Middle frontal gyrus (tissue), 1 donor: ENCODE results near the gene ZBTB3.
"Not testable (repeated sequence)": the region's sequence is repeated elsewhere in the genome, so short reads cannot be mapped to it uniquely, and the experiment has no call there.

Experiments
- DNase-seq: peaks from one replicate; pipeline ENCODE4 v3.0.0-alpha.2; 2015; ENCODE audit warnings: low spot score; ENCODE audit errors: extremely low spot score

Gene ZBTB3

DNA sequence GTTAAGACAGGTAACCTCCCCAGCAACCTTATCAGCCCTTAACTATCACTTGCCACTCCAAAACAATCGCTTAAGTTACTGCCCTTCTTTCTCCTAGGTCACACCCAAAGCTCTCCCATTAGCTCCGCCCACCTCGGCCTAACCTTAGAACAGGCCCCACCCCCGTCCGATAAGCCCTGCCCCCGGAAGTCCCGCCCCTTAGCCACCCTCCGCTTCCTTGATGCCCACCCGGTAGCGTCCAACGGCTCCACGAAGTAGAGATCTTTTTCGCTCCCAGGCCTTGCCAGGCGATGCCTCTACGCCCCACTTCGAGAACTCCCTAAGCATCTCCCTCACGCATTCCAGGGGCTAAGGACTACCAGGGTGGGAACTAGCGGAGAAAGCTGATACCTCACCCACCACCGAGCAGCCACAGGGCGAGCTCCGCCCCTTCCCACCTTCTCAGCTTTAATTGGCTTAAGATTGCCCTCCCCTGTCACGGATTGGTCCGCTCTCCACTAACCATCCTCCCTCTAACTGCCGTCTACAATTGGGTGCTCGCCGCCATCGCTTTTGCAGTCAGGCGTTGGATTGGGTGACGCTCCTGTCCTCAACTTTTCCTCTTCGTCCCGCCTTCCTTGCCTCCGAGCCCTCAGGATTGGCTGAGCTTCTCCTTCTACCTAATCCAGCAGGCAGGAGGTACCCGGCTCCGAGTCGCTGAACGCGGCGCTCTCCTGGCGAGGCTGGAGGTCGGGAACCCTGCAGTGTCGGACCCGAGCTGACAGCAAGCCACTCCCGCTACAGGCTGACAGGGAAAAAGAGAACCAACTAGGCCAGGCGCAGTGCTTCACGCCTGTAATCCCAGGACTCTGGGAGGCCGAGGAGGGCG lies at the start of gene ZBTB3:
Gene ZBTB3, minus strand, starts transcription at position 425 of the 868 bp plus-strand sequence. CDS start 496 bp downstream, outside the sequence.
- peak; percentile 95 for DNase-seq

DNA sequence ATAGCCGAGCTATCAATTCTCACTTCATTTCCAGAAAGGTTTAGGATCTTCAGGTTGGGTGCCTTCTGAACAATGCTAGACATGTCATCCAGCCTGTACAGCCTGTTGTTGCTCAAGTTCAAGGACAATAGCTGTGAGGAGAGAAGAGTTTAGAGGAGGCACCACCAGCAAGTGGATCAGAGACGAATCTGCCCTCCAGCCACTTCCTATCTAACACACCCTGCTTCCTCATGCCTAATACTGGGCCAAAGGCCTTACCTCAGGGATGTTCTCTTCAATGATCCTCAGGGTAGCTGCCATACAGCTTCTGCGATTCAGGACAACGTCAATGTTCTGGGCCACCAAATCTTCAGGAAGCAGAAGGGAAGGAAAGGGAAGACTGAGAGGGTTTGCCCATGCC lies 47.1 kb upstream of the ZBTB3 start:
- DNase-seq, result no peak

DNA sequence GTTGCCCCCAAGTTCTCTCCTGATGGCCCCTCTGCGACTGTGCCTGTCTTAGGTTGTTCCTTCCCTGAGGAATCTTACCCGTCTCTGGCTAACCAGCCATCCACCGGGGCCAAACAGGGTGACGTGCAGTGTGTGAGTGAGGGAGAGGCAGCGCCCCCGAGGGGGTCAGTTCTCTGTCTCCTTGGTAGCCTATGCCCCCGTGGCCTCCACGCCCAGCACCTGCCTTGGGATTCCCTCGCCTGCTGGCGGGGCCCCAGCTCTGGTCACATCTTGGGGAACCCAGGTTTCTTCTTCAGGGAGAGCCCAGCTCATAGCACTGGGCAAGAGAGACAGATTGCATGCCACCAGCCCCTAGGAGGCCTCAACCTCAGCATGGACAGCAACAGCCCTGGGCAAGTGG lies 45.5 kb upstream of the ZBTB3 start:
- DNase-seq, result no peak

DNA sequence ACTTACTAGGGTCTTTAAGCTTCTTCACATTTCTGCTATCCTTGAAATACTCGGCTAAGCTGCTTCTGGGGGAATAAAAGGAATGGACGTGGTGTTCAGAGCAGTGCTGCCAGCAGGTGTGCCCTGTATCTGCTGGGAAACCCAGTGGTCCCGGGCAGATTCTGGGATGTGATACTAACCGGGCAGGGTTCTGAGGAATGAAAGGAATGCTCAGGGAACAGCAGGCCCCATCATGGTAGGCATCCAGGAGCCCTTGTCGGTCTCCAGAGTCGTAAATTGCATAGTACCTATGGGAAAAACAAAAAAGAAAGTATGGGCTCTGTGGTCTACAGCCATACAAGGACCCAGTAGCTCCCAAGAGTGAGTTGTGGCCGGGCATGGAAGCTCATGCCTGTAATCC lies 42.3 kb upstream of the ZBTB3 start:
- no peak for DNase-seq

DNA sequence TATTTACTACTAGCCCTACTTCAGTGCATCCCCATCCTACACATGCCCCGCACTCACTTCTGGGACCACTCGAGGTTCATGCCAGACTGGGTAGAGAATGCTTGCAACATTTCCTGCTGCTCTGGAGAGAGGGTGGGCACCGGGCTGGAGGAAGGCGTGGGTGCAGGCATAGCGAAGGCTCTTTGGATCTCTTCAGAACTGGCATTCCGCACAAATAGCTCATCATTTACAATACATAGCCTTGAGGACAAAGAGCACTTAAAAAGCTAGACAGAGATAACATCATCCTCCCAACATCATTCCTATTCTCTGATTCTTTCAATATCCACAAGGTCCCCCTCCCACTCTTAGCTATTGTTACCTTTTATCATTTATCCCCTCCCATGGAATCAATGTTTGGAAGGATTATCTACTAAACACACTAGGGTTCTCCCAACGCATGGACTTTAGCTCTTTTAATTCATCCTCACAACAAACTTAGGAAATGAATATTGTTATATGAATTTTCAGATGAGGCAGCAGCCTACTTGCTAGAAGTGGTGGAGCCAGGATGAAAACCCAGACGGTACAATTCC lies 40.3 kb upstream of the ZBTB3 start:
- DNase-seq, result no peak

DNA sequence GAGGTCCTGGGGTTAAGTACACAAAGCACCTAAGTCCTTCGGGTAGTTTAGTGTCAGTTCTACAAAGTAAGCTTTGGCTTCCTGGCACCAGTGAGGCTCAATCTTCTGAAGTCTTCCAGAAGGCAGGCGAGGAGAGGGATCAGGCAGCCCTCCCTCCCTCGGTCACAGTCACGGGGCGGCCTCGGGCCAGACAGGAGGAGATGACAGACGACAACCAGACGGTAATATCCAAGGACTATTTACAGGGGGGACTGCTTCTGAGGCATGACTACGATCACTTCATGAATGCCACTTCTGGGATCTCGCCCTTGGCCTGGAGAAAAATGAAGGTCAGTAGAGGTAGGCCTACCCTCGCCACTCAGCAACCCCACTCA lies 38.2 kb upstream of the ZBTB3 start:
- no peak for DNase-seq

DNA sequence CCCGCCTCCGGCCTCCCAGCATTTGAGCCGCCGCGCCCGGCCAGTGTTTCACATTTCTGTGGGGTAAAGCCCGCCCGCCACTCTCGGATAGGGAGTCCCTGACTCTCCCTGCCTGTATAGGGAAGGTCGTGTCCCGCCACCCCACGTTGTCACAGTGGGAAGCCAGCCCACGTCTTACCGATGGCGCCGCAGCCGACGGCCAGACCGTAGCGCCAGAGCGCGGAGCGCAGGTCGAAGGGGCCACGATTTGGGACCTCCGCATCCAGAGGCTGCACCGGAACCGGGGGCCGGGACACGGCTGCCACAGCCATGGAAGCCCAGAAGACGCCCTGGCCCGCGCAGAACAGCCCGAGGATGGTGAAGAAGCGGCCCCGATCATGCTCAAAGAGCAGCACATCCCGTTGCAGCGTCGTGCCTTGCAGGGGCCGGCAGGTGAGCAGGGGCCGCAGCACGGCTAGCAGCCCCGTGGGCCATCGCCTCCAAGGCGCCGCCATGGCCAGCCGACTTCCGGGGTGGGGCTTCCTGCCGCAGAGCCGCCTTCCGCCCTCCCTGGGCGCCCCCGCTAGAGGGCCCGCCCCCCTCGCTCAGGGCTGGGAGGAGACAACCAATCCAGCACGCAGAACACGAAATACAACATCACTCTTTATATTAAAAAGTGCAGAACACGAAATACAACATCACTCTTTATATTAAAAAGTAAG lies 37.7 kb upstream of the ZBTB3 start, which contains the start of gene TMEM223:
Gene TMEM223, minus strand, starts transcription at position 506 of the 701 bp plus-strand sequence. Its CDS starts 12 bp downstream, at position 494.
- DNase-seq, result peak; percentile 79

DNA sequence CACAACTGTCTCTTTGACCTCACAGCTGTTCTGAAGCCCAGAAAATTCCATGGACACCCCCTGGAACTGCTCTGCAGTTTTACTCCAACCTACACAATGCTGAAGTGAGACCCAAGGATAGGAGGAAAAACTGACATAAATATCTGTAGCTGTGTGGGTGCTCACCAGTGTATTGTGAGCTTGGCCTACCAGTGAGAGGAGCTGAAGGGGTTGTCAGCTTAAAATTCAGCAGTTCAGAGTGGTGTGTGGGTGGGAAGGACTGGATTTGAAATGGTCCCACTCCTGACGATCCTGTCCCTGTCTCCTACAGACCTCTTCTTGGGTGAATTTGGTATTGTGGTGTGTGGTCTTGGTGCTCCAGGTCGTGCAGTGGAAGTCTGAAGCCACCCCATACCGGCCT lies 35.6 kb upstream of the ZBTB3 start:
- DNase-seq, result no peak

DNA sequence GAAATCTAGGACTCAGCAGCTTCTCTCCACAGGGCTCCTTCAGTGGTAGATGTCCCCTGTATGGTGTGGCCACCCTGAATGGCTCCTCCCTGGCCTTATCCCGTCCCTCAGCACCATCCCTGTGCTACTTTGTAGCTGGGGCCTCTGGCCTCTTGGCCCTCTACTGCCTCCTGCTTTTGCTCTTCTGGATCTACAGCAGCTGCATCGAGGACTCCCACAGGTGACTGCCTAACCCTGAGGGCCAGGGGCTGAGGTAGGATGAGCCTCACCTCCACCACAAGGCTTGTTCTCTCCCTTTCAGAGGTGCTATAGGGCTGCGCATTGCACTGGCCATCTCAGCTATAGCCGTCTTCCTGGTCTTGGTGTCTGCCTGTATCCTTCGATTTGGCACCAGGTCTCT lies 35.0 kb upstream of the ZBTB3 start:
- DNase-seq, result no peak

DNA sequence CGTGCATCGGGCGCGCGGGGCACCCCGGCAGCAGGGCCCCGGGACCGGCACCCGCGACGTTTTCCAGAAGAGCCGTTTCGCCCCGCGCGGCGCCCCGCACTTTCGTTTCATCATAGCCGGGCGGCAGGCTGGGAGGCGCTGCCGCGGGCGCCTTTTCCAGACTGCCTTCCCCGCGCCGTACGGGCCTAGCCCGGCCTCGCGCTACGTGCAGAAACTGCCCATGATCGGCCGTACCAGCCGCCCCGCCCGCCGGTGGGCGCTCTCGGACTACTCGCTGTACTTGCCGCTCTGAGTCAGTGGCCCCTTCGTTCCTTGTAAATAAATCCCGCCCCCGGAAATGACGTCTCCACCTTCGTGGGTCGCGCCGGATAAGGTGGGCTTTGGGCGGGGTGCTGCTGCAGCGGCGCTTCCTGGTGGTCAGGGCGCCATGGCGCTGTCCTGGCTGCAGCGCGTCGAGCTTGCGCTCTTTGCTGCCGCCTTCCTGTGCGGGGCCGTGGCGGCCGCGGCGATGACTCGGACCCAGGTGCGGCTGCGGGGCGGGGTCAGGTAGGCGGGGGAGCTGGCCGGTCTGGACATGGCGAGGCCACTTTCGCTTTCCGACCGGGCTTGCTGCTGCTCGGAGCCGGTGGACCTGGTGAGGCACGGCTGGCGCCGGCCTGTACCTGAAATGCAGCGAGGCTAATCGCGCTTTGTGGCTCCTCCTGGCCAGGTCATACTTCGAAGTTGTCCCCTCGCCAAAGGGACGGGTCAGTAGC lies 33.2 kb upstream of the ZBTB3 start, which contains the start of gene TMEM179B:
Gene TMEM179B, plus strand, starts transcription at position 398 of the 755 bp plus-strand sequence. Its CDS starts 30 bp downstream, at position 428.
- peak; percentile 92 for DNase-seq

DNA sequence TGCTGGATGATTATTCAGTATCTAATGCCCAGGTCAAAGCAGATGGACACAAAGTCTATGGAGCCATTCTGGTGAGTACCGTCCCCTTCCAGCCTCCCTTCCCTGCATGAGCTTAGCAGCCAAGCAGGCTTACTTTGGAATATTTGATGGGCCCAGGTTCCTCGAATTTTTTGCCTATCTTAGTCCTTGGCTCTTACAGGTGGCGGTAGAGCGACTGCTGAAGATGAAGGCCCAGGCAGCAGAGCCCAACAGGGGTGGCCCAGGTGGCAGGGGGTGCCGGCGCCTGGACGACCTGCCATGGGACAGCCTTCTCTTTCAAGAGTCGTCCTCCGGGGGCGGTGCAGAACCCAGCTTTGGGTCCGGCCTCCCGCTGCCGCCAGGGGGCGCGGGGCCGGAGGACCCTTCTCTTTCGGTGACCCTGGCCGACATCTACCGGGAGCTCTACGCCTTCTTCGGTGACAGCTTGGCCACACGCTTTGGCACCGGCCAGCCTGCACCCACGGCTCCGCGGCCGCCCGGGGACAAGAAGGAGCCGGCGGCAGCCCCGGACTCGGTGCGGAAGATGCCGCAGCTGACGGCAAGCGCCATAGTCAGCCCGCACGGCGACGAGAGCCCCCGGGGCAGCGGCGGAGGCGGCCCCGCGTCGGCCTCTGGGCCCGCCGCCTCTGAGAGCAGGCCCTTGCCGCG lies 32.5 kb upstream of the ZBTB3 start:
- no peak for DNase-seq

DNA sequence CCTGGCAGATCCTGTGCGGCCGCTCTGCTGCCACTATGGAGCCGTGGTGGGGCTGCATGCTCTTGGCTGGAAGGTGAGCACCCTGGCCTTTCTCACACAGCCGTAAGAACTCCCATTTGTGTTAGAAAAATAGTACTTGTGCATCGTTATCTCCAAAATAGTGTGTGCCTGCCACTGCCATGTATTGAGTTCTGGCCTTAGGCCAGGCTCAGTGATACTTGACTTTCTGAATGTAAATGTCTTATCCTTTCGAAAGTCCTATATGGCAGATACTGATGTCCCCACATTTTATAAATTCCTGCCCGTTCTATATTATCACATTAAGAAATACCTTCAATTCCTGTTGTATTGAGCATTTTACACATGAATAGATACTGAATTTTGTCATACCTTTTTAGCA lies 28.8 kb upstream of the ZBTB3 start:
- DNase-seq, result no peak

DNA sequence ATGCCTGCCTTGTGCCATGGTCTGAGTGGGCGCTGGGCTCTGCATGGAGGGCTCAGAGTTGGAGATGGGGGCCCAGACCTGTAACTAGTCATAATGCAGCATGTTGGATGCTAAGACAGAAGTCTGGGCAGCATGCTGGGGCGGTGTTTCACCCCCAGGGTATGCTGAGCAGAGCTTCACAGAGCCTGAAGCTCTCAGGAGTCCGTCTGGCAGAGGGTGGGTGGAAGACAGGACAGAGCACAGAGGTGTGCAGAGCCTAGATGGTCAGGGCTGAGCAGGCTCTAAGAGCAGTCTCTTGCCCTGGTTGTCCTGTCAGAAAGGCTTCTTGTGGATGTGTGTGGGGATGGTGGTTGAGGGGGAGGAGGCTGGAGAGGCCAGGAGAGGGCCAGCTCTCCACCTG lies 24.5 kb upstream of the ZBTB3 start:
- no peak for DNase-seq

DNA sequence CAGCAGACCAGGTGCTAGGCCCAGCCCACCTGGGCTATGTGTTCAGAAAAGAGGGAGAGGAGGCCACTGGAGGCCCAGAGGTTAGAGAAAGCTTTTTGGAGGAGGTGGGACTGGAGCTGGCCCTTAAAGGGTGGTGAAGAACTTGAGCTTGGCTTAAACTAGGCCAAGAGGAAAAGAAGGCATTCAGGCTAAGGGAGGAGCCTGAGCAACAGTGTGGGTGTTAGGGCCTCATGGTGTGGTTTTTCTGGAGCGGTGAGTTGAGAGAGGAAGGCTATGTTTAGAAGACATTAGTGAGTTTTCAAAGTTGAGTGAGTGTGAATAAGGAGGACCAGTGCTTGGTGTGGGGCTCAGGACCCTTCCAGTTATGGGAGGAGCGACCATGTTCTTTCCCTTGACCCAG lies 23.4 kb upstream of the ZBTB3 start:
- no peak for DNase-seq

DNA sequence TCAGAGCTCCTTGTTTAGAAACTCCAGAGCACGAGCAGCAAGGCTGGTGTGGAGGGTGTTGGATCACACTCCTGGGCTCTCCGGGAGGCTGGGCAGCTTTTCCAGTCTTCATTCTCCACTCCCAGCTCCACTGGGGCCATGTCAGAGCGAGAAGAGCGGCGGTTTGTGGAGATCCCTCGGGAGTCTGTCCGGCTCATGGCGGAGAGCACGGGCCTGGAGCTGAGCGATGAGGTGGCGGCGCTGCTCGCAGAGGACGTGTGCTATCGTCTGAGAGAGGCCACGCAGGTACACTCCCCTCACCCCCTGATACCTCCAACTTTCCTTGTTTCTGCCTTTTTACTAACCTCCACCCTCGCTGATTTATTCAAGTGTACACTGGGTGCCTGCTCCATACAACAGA lies 21.7 kb upstream of the ZBTB3 start:
- no peak for DNase-seq

DNA sequence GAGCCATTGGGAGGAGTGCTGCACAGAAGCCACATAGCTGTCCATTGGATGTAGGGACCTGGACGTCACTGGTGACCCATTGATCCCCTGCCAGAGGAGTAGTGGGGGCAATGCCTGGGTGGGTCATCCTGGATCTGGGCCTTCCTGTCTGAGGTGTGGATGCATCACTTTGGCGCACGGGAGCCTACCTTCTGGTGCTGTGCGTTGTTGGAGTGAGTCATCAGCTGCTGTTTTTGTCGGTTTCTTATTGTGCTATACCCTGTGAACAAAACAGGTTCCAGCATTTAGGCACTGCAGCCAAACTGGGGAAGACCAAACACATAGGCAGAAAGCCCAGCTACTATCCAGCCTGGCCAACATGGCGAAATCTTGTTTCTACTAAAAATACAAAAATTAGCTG lies 20.4 kb upstream of the ZBTB3 start:
- DNase-seq, result no peak

DNA sequence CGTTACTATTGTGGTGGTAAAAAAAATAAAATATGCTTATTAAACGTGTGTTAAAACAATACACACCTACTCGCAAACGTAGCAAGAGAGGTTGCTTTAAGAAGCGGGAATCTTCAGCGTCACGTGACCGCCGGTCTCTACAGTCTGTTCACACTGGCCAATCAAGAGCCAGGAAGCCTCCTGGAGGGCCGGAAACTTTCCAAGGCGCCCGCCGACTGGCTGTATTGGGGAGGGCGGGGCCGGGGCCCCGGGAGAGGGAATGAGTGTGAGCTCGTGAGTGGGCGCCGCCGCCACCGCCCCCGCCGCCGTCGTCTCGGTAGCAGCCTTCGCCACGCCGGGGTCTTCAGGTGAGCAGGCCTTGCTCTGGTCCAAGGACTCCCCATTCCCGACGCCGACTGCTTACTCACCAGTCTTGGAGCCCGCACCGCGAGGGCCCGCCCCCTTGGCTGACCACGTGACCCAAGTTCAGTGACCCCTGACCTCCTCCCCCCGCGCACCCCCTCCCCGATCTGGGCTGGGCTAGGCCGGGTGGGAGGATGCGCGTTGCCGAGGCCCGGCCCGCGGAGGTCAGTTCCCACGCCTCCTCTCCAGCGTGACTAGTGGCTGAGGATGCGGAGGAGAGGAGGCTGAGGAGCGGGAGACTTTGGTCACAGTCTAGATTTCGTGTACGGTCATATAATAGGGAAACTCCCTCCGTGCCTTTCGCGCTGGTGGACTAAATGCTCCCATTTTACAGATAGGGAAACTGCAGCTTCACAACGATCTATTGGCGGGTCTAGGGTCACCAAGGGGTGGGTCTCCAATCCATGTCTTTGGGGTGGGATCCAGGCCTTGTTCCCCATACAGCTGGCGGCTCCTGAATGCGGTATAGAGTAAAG lies 17.4 kb upstream of the ZBTB3 start, which contains the start of gene TAF6L:
Gene TAF6L, plus strand, starts transcription at position 253 of the 878 bp plus-strand sequence. CDS start 4,388 bp downstream, outside the sequence.
- DNase-seq, result peak; percentile 96

DNA sequence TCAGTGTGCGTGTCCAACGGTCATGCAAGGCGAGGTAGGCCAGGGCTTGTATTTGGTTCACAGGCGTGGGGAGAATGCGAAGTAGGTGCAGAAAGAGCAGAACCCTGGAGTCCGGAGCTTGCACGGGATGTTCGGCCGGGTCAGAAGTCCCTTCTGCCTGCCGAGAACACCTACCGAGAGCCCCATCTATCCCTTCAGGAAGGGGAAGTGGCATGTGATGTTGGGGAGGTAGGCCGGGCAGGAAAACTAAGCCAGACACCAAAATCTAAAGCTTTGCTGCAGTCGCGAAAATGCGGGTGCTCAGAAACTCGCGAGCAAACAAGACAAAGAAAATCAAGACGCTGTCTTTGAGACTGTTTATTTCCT lies 16.8 kb upstream of the ZBTB3 start:
- no peak for DNase-seq

DNA sequence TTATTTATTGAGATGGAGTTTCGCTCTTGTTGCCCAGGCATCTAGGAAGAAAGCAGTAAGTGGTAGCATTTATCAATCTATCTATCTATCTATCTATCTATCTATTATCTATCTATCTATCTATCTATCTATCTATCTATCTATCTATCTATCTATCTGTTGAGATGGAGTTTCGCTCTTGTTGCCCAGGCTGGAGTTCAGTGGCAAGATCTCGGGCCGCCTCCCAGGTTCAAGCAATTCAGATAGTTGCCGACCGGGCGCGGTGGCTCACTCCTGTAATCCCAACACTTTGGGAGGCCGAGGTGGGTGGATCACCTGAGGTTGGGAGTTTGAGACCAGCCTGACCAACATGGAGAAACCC lies 6.9 kb upstream of the ZBTB3 start:
- not testable (repeated sequence) for DNase-seq
